Hepatocyte (in vitro differentiated cells): ENCODE results near the gene PRR23E. TPM values are rescaled to one million over a fixed set of nuclear protein-coding genes. Genes with fewer than 3 reads are reported as not detected.

Experiments
- DNase-seq: peaks from one replicate; pipeline ENCODE4 v3.0.0-alpha.2; 2016; ENCODE audit warnings: low spot score
- H2AFZ ChIP-seq: fragments of 200-600 bp; sonication (generic); 2 replicates; pipeline ENCODE4 v1.6.0; 2016; ENCODE audit warnings: antibody characterized with exemption, mild to moderate bottlenecking
- H3K27ac ChIP-seq: fragments of 200-600 bp; sonication (generic); 2 replicates; pipeline ENCODE4 v1.5.1; 2016; ENCODE audit warnings: mild to moderate bottlenecking
- H3K27me3 ChIP-seq: fragments of 200-600 bp; sonication (generic); 2 replicates; pipeline ENCODE4 v1.6.1; 2016
- H3K36me3 ChIP-seq: fragments of 200-600 bp; sonication (generic); replicated peaks from 2 replicates; pipeline ENCODE4 v1.5.1; 2016; ENCODE audit warnings: low read depth; ENCODE audit not compliant: insufficient read depth
- H3K4me1 ChIP-seq: fragments of 200-600 bp; sonication (generic); 2 replicates; pipeline ENCODE4 v1.5.1; 2016; ENCODE audit warnings: mild to moderate bottlenecking, moderate library complexity; ENCODE audit not compliant: insufficient read depth
- H3K4me2 ChIP-seq: fragments of 200-600 bp; sonication (generic); 2 replicates; pipeline ENCODE4 v1.6.0; 2016
- H3K4me3 ChIP-seq: fragments of 200-600 bp; sonication (generic); 2 replicates; pipeline ENCODE4 v1.5.1; 2016; ENCODE audit warnings: mild to moderate bottlenecking
- H3K79me2 ChIP-seq: fragments of 200-600 bp; sonication (generic); 2 replicates; pipeline ENCODE4 v1.6.0; 2017; ENCODE audit warnings: mild to moderate bottlenecking
- H3K9me2 ChIP-seq: fragments of 200-600 bp; sonication (generic); replicated peaks from 2 replicates; pipeline ENCODE4 v1.6.0; 2017; ENCODE audit warnings: mild to moderate bottlenecking; ENCODE audit not compliant: insufficient read depth
- H3K9me3 ChIP-seq: fragments of 200-600 bp; sonication (generic); 2 replicates; pipeline ENCODE4 v1.5.1; 2016; ENCODE audit warnings: low read depth, mild to moderate bottlenecking
- H4K20me1 ChIP-seq: fragments of 200-600 bp; sonication (generic); 2 replicates; pipeline ENCODE4 v1.6.0; 2016; ENCODE audit warnings: mild to moderate bottlenecking; ENCODE audit not compliant: insufficient read depth, poor library complexity, severe bottlenecking
- CTCF ChIP-seq: fragments of 200-600 bp; sonication (generic); IDR thresholded peaks from 2 replicates; pipeline ENCODE4 v1.5.1; 2016; ENCODE audit warnings: antibody characterized with exemption, mild to moderate bottlenecking; ENCODE audit not compliant: poor library complexity
- EZH2 ChIP-seq: fragments of 200-600 bp; sonication (generic); IDR thresholded peaks from 2 replicates; pipeline ENCODE4 v1.6.1; 2016; ENCODE audit warnings: antibody characterized with exemption, mild to moderate bottlenecking, borderline replicate concordance
- EZH2phosphoT487 ChIP-seq: fragments of 200-600 bp; sonication (generic); IDR thresholded peaks from one replicate; pipeline ENCODE4 v1.6.1; 2018; ENCODE audit warnings: antibody characterized with exemption, mild to moderate bottlenecking, low read depth, moderate library complexity; ENCODE audit not compliant: unreplicated experiment, severe bottlenecking
- WGBS: methylation state at CpG from one replicate; pipeline ENCODE4 v1.1.6; 2016; ENCODE audit warnings: low lambda C conversion rate; ENCODE audit errors: missing lambda C conversion rate; 5-methylcytosine and 5-hydroxymethylcytosine counted together
- polyA plus RNA-seq: library from polyadenylated mRNA; unstranded; fragments of >200 nt; fragmentation: Nextera tagmentation; extraction: Ambion mirVana; gene quantifications from 2 replicates; pipeline ENCODE4 v1.2.1, GENCODE V29; 2016
- total RNA-seq: library from RNA; depleted of rRNA; stranded (reverse); fragments of >200 nt; gene quantifications from 2 replicates; pipeline ENCODE4 v1.2.3, GENCODE V29; 2014

PRR23E gene
- total and polyA plus RNA-seq, 2 experiments from 2014 or later = not detected

GRCh38 chr3:127161236-127161635 lies 31.7 kb upstream of the PRR23E start:
- WGBS = 84% methylated on average over 2 of the region's 2 CpGs
- H3K27ac ChIP-seq = no peak overlapping the region
- no peaks in the 10 kb centered on the region for H3K36me3 ChIP-seq
- H3K27me3 ChIP-seq = peaks cover 3% of the 10 kb centered on the region
- H3K9me3 ChIP-seq = no peaks in the 10 kb centered on the region
- H3K9me2 ChIP-seq = no peaks in the 10 kb centered on the region
- H2AFZ ChIP-seq = no peak overlapping the region
- H3K4me2 ChIP-seq = no peak overlapping the region
- no peak for TF ChIP-seq EZH2
- no peak for TF ChIP-seq EZH2phosphoT487
- TF ChIP-seq CTCF = no peak
- DNase-seq = no peak
- H3K79me2 ChIP-seq = no peaks in the 10 kb centered on the region
- H3K4me3 ChIP-seq = no peak overlapping the region
- no peaks in the 10 kb centered on the region for H3K4me1 ChIP-seq
- no peaks in the 10 kb centered on the region for H4K20me1 ChIP-seq

- Histone ChIP-seq H3K36me3 (no peaks in the 10 kb centered on the region), H3K79me2 (no peaks in the 10 kb centered on the region), H2AFZ (no peak overlapping the region), H3K9me2 (no peaks in the 10 kb centered on the region), H4K20me1 (no peaks in the 10 kb centered on the region), H3K4me1 (no peaks in the 10 kb centered on the region), H3K27ac (no peak overlapping the region), H3K9me3 (no peaks in the 10 kb centered on the region), H3K4me2 (no peak overlapping the region), H3K27me3 (peaks cover 3% of the 10 kb centered on the region), H3K4me3 (no peak overlapping the region)
- TF ChIP-seq EZH2phosphoT487 = no peak
- no peak for TF ChIP-seq CTCF
- no peak for TF ChIP-seq EZH2
- WGBS = 81% methylated on average over 2 of the region's 2 CpGs
- DNase-seq = no peak
These were observed 30.9 kb upstream of the PRR23E start for GRCh38 chr3:127161973-127162579.

- no peak overlapping the region for H2AFZ ChIP-seq
- H3K36me3 ChIP-seq = no peaks in the 10 kb centered on the region
- TF ChIP-seq EZH2 = no peak
- no peak for TF ChIP-seq EZH2phosphoT487
- TF ChIP-seq CTCF = no peak
- H3K9me3 ChIP-seq = no peaks in the 10 kb centered on the region
- WGBS = 59% methylated on average over 15 of the region's 15 CpGs
- H3K27ac ChIP-seq = no peak overlapping the region
- no peaks in the 10 kb centered on the region for H4K20me1 ChIP-seq
- no peaks in the 10 kb centered on the region for H3K79me2 ChIP-seq
- no peak overlapping the region for H3K4me2 ChIP-seq
- no peaks in the 10 kb centered on the region for H3K9me2 ChIP-seq
- DNase-seq = peak; percentile 32
- H3K27me3 ChIP-seq = no peaks in the 10 kb centered on the region
- no peaks in the 10 kb centered on the region for H3K4me1 ChIP-seq
- H3K4me3 ChIP-seq = no peak overlapping the region
These were observed 29.8 kb upstream of the PRR23E start for GRCh38 chr3:127162947-127163645.
